ENCODE results near the gene PIGS.
"Not testable (repeated sequence)": the region's sequence is repeated elsewhere in the genome, so short reads cannot be mapped to it uniquely, and the experiment has no call there.

The PIGS gene

GRCh38 chr17:28571361-28572122 lies at the start of gene PIGS:
Gene PIGS, minus strand, starts transcription at chr17:28571524. Its CDS starts 28 bp downstream, at chr17:28571496.
- peak; percentile 83 for DNase-seq

DNA sequence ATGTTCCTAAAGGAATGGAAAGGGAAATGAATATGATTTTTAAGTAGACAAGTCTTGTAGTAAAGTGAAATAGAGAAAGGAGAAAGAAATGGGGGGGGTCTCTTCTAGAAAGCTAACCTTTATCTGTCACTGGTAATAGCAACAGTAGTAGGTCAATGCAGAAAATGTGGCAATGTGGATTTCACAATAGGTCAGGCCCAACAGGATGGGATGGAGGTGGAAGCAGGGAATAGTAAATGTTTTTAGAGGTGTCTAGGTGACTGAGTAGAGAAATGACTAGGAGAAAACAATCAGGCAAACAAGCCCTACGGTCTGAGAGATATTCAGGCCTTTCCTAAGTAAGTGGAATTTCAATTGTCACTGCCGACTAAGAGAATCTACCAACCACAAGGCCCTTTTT lies 48.7 kb upstream of the PIGS start:
- no peak for DNase-seq

DNA sequence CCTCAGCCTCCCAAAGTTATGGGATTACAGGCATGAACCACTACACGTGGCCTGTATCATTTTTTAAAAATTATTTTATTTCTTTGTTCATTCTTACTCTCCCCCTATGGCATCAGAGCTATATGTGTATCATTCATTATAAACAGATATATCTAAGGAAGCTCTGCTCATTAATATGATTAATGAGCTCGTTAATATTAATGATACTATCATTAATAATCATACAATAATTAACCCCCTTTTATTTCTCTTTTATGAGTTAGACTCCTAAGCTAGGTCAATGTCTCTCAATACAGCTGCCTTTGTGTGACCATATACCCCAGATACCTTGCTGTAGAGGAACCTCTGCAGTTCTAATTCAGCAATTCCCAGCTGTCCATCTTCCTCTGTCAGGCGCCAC lies 47.1 kb upstream of the PIGS start:
- DNase-seq: no peak

DNA sequence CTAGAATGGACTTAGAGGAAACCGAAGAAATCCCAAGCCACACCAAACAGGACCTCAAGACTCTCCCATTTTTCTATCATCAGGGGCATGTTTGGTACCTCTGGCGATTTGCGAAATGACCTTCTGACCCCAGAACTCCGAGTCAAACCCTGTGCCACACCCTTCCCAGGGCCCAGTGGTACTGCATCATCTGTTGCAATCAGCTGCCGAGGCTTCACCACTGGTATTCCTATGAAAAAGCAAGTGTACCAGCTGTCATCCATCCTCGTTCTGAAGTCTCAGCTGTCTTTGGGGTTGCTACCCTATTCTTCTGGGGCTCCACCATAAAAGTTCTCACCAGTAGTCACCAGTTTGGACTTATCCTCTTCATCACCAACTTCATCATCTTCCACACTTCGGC lies 45.0 kb upstream of the PIGS start:
- DNase-seq: no peak

GRCh38 chr17:28615260-28615940 lies 44.1 kb upstream of the PIGS start:
- DNase-seq: no peak

GRCh38 chr17:28613931-28614381 lies 42.6 kb upstream of the PIGS start, which contains the start of gene RSKR:
Gene RSKR, minus strand, starts transcription at chr17:28614185. Its CDS starts 24 bp downstream, at chr17:28614161.
- DNase-seq: no peak

GRCh38 chr17:28612936-28613872 lies 41.9 kb upstream of the PIGS start:
- DNase-seq: no peak

DNA sequence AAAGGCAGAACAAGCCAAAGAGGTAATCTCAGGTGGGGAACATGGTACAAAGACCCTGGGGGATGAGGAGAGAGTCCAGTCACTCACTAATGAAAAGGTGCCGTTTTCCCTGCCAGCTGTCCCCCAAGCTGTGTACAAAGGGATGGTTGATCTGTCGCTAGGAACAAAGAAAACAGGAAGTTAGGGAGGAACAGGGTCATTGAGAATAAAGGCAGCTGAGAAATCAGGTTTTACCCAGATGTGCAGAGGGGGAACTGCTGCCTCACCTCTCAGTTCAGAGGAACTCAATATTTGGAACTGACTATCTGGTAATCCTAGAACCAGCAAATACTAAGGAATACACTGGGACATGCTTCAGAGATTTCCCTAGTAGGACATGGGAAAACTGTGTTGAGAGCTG lies 41.2 kb upstream of the PIGS start:
- DNase-seq: no peak

GRCh38 chr17:28610376-28610775 lies 39.1 kb upstream of the PIGS start:
- DNase-seq: no peak

DNA sequence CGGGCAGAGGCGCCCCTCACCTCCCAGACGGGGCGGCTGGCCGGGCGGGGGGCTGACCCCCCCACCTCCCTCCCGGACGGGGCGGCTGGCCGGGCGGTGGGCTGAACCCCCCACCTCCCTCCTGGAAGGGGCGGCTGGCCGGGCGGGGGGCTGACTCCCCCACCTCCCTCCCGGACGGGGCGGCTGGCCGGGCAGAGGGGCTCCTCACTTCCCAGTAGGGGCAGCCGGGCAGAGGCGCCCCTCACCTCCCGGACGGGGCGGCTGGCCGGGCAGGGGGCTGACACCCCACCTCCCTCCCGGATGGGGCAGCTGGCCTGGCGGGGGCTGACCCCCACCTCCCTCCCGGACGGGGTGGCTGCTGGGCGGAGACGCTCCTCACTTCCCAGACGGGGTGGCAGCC lies 32.7 kb upstream of the PIGS start:
- DNase-seq: not testable (repeated sequence)

DNA sequence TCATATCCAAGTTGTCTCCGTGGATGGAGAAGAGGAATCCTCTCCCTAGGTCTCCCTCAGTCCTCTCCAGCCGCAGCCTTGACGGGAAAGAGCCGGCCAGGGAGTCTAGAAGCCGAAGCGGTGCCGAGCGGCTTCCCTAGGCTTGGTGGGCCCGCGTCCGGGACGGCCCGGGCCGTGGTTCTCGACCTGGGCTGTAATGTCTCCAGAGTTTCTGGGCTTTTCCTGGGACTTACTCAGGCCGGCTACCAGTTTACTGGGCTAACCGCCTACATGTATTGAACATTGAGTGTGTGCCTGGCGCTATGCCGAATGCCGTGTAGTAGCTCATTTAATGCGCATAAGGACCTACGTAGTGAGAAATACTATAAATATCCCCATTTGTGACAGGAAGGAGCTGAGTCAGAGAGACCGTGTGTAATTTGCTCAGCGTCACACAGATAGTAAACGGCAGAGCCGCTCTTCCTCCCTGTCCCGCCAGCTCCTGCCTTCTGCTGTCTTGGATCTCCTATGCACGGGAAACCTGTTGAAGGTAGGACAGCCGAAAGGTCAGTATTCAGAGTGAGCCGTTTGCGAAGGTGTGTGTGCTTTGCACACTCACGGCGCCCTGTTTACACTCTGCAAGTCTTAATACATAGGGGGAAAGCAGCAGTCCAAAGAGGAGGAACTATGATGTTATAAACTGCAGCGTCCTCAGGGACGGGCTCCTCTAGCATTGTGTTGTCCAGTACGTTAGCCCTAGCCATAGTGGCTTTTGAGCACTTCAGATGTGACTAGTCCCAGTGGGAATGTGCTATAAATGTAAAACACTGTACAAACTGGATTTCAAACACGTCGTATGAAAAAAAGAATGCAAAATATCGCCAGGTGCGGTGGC lies 28.2 kb upstream of the PIGS start:
- DNase-seq: peak; percentile 22

- peak; percentile 95 for DNase-seq
These were observed 27.5 kb upstream of the PIGS start, which contains the start of gene SPAG5 for GRCh38 chr17:28598799-28599310. Gene SPAG5, minus strand, starts transcription at chr17:28599025. Its CDS starts 79 bp downstream, at chr17:28598946.

DNA sequence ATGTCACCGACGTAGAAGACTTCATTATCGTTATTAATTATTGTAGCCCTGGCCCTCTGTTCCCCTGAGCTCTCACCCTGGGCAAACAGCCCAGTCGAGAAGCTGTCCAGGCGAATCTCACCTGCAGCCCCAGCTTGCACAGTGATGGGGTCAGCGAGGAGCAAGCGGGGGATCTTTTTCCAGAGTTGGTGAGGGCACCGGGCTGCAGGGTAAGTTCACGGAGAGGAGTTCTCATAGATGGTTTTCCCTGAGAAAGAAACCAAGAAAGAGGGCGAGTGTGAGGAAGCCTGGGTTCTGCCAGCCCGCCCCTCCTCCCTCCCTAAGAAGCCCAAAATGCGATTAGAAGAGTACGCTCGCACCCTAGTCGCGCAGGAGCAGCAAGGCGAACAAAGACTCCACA lies 27.1 kb upstream of the PIGS start:
- no peak for DNase-seq

GRCh38 chr17:28597606-28598383 lies 26.5 kb upstream of the PIGS start:
- no peak for DNase-seq

DNA sequence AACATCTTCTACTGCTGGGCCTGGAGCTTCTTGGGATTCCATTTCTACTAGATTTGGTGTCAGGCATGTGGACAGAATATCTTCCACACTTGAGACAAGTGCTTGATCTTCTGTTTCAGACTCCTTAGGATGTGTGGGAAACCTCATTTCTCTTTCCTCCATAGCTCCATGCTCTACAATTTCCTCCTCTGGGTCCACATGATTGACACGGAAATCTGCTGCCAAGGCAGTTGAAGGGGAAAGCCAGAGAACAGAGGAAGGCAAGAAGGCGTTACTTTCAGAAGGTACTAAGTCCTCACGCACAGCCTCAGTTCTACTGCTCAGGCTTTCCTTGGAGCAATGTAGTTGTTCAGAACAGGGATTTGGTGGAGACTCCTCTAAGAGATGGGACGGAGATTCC lies 20.9 kb upstream of the PIGS start:
- no peak for DNase-seq

DNA sequence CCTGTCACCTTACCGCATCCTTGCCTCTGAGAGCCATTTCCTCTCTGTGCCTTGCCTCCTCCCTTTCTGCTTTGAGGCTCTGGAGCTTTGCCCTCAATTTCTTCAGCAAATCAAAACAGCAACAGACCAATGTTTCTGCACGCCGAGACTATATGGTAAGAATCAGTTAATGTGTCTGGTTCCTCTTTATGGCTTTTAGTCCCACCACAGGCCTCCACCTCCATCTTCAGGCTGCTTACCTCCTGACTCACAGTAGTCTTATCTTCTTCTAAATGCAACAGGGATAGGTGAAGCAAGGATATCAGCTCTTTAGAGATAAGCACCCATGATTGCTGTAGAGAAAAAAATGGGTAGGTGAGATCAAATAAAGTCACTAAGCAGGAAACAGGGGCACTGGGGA lies 14.5 kb upstream of the PIGS start:
- DNase-seq: no peak

GRCh38 chr17:28584434-28584833 lies 13.1 kb upstream of the PIGS start:
- DNase-seq: no peak

DNA sequence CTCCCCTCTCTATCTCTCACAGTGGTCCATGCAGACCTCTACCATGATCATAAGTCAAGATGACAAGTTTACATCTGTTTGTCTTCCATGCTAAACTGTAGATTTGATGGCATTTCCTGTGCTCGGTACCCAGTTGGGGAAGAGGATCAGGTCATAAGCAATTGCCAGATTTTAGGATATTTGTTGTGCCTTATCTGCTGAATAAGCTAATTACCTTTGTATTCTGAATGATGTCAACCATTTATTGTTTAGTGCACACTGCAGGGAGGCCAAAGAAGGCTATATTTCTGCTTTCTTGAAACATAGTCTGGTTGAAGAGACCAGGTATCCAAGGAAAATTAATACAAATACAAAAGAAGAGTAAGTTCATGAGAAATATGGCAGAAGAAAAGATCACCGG lies 11.2 kb upstream of the PIGS start:
- DNase-seq: no peak

DNA sequence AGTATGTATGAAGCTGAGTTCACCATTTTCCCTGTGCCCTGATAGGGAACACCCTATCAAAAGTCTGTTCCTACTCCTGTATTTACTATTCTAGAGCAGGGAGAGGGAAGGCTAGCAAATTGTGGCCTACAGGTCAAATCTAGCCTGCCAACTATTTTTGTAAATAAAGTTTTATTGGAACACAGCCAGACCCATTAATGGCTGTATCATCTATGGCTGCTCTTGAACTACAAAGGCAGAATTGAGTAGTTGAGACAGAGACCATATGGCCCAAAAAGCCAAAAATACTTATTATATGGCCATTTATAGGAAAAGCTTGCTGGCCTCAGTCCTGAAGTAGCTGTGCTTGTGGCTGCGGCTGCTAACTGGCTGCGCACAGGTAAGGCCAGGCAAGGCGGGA lies 9.6 kb upstream of the PIGS start:
- no peak for DNase-seq

GRCh38 chr17:28579526-28579925 lies 8.2 kb upstream of the PIGS start:
- DNase-seq: no peak
